ENCODE results near the gene GALNS. TPM values are rescaled to one million over a fixed set of nuclear protein-coding genes. Genes with fewer than 3 reads are reported as not detected.

GALNS gene
- polyA plus RNA-seq, 2 of the 4 experiments (the other 2 are of a cell fraction): 7.0 to 31.2 TPM

DNA sequence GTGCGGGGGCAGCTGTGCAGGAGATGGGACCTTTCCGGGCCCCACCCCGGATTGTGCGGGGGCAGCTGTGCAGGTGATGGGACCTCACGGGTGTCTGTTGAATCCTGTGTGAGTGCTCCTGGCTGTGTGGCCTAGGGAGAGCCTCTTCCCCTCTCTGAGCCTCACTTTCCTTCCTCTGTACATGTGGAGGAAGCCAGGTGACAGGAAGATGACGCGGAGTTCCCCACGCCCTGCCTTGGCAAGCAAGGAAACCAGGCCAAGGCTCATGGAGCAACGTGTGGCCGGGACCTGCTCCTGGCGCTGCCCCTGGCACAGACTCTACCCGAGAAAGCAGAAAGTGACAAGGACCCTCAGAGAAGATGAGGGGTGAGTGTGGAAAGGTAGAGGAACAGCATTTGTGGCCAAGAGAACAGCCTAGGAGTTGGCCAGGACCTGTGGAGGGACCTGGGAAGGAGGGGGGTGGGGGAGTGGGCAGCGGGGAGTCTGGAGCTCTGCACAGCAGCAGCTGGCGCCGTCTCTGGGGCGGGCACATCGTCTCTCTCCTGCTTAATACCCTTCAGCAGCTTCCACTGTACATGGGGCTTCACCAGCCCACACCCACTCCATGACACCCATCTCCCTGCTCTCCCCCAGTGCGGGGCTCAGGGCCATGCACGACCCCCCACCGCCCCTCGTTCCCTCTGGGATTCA, 48.1 kb upstream of the GALNS start (continued):
- TF ChIP-seq CHD2 (IDR thresholded peaks at IDR 0.05; ENCODE audit: low read length, partially characterized antibody): no peak
- no peak for TF ChIP-seq TFCP2L1 (CRISPR knock-in tag; IDR thresholded peaks at IDR 0.05)

DNA sequence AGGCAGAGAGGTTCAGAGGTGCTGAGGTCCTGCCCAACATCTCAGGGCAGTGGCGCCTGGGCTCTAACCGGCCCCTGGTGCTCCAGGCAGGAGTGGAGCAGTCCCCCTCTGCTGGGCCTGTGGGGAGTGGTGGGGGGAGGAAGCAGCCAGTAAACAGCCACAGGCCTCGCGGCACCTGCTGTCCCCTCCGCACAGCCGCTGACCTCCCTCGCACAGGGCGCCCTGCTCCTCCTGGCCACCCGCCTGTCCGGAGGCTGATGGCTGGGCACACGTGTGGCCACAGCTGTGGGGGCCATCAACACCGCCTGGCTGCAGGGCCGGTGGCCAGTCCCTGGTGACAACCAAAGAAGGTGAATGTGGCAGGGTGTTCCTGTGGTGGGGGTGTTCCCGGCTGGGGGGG, 46.5 kb upstream of the GALNS start:
- no peak overlapping the region for H3K27ac ChIP-seq
- ChIA-PET POLR2A (no interaction called here), CTCF (interaction anchor here (0.7 kb wide), 1 partner anchor 23 kb away, joined by 3 read pairs; no protein-coding TSS in a partner anchor)
- 80% methylated on average over 6 of the region's 14 CpGs for whole genome bisulfite sequencing (ENCODE audit: missing lambda C conversion rate)
- peaks cover 5% of the 10 kb centered on the region; the same call in 1 of the 3 replicates for H3K4me1 ChIP-seq
- no peaks in the 10 kb centered on the region for H3K9me3 ChIP-seq
- DNase-seq (ENCODE audit: low read depth in 1 of 2, low spot score in 1 of 2): no peak
- TF ChIP-seq POLR2AphosphoS2 (conservative IDR thresholded peaks at IDR 0.05; ENCODE audit: low read length): no peak
- TF ChIP-seq CHD4 (IDR thresholded peaks at IDR 0.05; ENCODE audit: borderline replicate concordance): no peak
- TF ChIP-seq, protein P1, sequence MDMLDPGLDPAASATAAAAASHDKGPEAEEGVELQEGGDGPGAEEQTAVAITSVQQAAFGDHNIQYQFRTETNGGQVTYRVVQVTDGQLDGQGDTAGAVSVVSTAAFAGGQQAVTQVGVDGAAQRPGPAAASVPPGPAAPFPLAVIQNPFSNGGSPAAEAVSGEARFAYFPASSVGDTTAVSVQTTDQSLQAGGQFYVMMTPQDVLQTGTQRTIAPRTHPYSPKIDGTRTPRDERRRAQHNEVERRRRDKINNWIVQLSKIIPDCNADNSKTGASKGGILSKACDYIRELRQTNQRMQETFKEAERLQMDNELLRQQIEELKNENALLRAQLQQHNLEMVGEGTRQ (IDR thresholded peaks at IDR 0.05): no peak
- no peak for TF ChIP-seq JUN (IDR thresholded peaks at IDR 0.05)
- TF ChIP-seq NR3C1 (IDR thresholded peaks at IDR 0.05): no peak
- TF ChIP-seq, protein P2, sequence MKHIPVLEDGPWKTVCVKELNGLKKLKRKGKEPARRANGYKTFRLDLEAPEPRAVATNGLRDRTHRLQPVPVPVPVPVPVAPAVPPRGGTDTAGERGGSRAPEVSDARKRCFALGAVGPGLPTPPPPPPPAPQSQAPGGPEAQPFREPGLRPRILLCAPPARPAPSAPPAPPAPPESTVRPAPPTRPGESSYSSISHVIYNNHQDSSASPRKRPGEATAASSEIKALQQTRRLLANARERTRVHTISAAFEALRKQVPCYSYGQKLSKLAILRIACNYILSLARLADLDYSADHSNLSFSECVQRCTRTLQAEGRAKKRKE (CRISPR knock-in tag; IDR thresholded peaks at IDR 0.05; ENCODE audit: low read depth): no peak
- TF ChIP-seq HOXA7 (CRISPR knock-in tag; IDR thresholded peaks at IDR 0.05): no peak
- TF ChIP-seq NPAS2 (CRISPR knock-in tag; IDR thresholded peaks at IDR 0.05; ENCODE audit: borderline replicate concordance): no peak
- TF ChIP-seq SREBF2 (IDR thresholded peaks at IDR 0.05): no peak
- no peak for TF ChIP-seq HEYL (CRISPR knock-in tag; IDR thresholded peaks at IDR 0.05)
- no peak for TF ChIP-seq RFX5 (IDR thresholded peaks at IDR 0.05)
- TF ChIP-seq BCL3 (IDR thresholded peaks at IDR 0.05): no peak
- no peak for TF ChIP-seq CBX2 (IDR thresholded peaks at IDR 0.05; ENCODE audit: borderline replicate concordance, low read depth)
- TF ChIP-seq ZSCAN20 (CRISPR knock-in tag; IDR thresholded peaks at IDR 0.05): no peak
- TF ChIP-seq PHF8 (IDR thresholded peaks at IDR 0.05; ENCODE audit: borderline replicate concordance, low read depth): no peak
- TF ChIP-seq, protein P3, sequence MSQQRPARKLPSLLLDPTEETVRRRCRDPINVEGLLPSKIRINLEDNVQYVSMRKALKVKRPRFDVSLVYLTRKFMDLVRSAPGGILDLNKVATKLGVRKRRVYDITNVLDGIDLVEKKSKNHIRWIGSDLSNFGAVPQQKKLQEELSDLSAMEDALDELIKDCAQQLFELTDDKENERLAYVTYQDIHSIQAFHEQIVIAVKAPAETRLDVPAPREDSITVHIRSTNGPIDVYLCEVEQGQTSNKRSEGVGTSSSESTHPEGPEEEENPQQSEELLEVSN (IDR thresholded peaks at IDR 0.05; ENCODE audit: borderline replicate concordance, low read depth): no peak
- TF ChIP-seq EHF (CRISPR knock-in tag; IDR thresholded peaks at IDR 0.05): no peak
- no peak for TF ChIP-seq HOXB5 (CRISPR knock-in tag; IDR thresholded peaks at IDR 0.05)
- TF ChIP-seq HDAC2 (IDR thresholded peaks at IDR 0.05): no peak
- no peak overlapping the region for H3K4me3 ChIP-seq
- no peak for FAIRE-seq
- ATAC-seq: no peak
- no peak overlapping the region for H3K4me2 ChIP-seq

DNA sequence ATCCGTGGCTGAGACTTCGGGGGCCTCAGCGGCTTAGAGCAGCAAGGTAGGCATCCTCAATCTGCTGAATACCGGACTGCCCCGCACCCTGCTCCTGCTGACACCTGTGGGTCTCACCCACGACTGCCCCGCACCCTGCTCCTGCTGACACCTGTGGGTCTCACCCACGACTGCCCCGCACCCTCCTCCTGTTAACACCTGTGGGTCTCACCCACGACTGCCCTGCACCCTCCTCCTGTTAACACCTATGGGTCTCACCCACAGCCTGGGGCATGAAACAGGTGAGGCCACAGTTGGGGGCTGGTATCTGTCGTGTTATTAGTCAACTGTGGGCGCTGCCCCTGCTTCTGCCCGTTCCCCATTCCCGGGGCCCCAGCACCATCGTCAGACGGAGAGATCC, 46.0 kb upstream of the GALNS start:
- WGBS (ENCODE audit: missing lambda C conversion rate): 61% methylated on average over 16 of the region's 16 CpGs
- CTCF ChIA-PET: no interaction called here
- FAIRE-seq (no peak), ATAC-seq (no peak), DNase-seq (ENCODE audit: low read depth in 1 of 2, low spot score in 1 of 2) (no peak)
- H3K4me2 ChIP-seq: no peak overlapping the region
- POLR2A ChIA-PET: no interaction called here
- H3K27ac ChIP-seq: no peak overlapping the region
- peaks cover 3% of the 10 kb centered on the region; the same call in 1 of the 3 replicates for H3K4me1 ChIP-seq
- TF ChIP-seq TP53 (CRISPR knock-in tag; IDR thresholded peaks at IDR 0.05) (no peak), ZC3H11A (IDR thresholded peaks at IDR 0.05) (no peak), EHMT2 (IDR thresholded peaks at IDR 0.05; ENCODE audit: low read depth) (no peak), NPAS2 (CRISPR knock-in tag; IDR thresholded peaks at IDR 0.05; ENCODE audit: borderline replicate concordance) (no peak), JUN (IDR thresholded peaks at IDR 0.05) (no peak), ZSCAN20 (CRISPR knock-in tag; IDR thresholded peaks at IDR 0.05) (no peak), BCL3 (IDR thresholded peaks at IDR 0.05) (no peak), PHF8 (IDR thresholded peaks at IDR 0.05; ENCODE audit: borderline replicate concordance, low read depth) (no peak), HOXA7 (CRISPR knock-in tag; IDR thresholded peaks at IDR 0.05) (no peak), RARB (CRISPR knock-in tag; IDR thresholded peaks at IDR 0.05) (no peak), NR3C1 (IDR thresholded peaks at IDR 0.05) (no peak), FOSL2 (IDR thresholded peaks at IDR 0.05) (no peak), FOSL2 (CRISPR knock-in tag; IDR thresholded peaks at IDR 0.05) (no peak)
- TF ChIP-seq, protein P1 (IDR thresholded peaks at IDR 0.05): no peak
- TF ChIP-seq, protein P2 (CRISPR knock-in tag; IDR thresholded peaks at IDR 0.05; ENCODE audit: low read depth): no peak
- H3K9me3 ChIP-seq: no peaks in the 10 kb centered on the region
- no peak overlapping the region for H3K4me3 ChIP-seq
